Gastroesophageal sphincter (tissue), 4 donors: Measurements from ENCODE around the gene LBHD1. TPM values are rescaled to one million over a fixed set of nuclear protein-coding genes. Genes with fewer than 3 reads are reported as not detected.
A peak's percentile ranks its signal among the peaks of the same experiment; 100 is the strongest.
"Not testable (repeated sequence)": the region's sequence is repeated elsewhere in the genome, so short reads cannot be mapped to it uniquely, and the experiment has no call there.

Experiments used
- ATAC-seq: fragments of 150-250 bp; one replicate; pipeline ENCODE4 v1.9.1; 2016; ENCODE audit warnings: mild to moderate bottlenecking, moderate library complexity
- H3K27ac ChIP-seq, 4 donors: fragments of 200-600 bp; sonication (generic) in 3 of 4; 1 replicate in 3 of 4; 2 replicates in 1 of 4; pipeline ENCODE4 v1.5.1; 2016 to 2019
- H3K27me3 ChIP-seq: fragments of 200-600 bp; sonication (generic); one replicate; pipeline ENCODE4 v1.5.1; 2019
- H3K36me3 ChIP-seq, 2 donors: fragments of 200-600 bp; sonication (generic); one replicate each; pipeline ENCODE4 v1.5.1; 2019; ENCODE audit warnings: control low read depth in 1 of 2
- H3K4me1 ChIP-seq, 3 donors: fragments of 200-600 bp; sonication (generic); 1 replicate in 2 of 3; 2 replicates in 1 of 3; pipeline ENCODE4 v1.5.1; 2016 to 2019; ENCODE audit warnings: control low read depth in 2 of 3
- H3K4me3 ChIP-seq, 2 donors: fragments of 200-600 bp; sonication (generic); one replicate each; pipeline ENCODE4 v1.5.1; 2019; ENCODE audit warnings: mild to moderate bottlenecking in 1 of 2, moderate library complexity in 1 of 2
- H3K9me3 ChIP-seq, 3 donors: fragments of 200-600 bp; sonication (generic); one replicate each; pipeline ENCODE4 v1.5.1; 2017 to 2019; ENCODE audit warnings: control low read depth in 2 of 3
- CTCF ChIP-seq, 4 experiments: fragments of 200-600 bp in 2 of 4; fragments of 450-650 bp in 2 of 4; sonication (generic) in 1 of 4; IDR thresholded peaks; one replicate each; pipeline ENCODE4 v1.5.1; 2017 to 2019; ENCODE audit warnings: antibody characterized with exemption in 4 of 4, mild to moderate bottlenecking in 2 of 4, moderate library complexity in 2 of 4
- EP300 ChIP-seq: sonication (generic); formaldehyde crosslinking; IDR thresholded peaks from one replicate; pipeline ENCODE4 v1.6.1; 2017; ENCODE audit warnings: antibody characterized with exemption, mild to moderate bottlenecking
- POLR2A ChIP-seq, 2 donors: fragments of 450-650 bp; IDR thresholded peaks; one replicate each; pipeline ENCODE4 v1.6.1; 2017; ENCODE audit warnings: antibody characterized with exemption in 2 of 2, mild to moderate bottlenecking in 2 of 2, moderate library complexity in 1 of 2
- POLR2AphosphoS5 ChIP-seq: sonication (generic); formaldehyde crosslinking; IDR thresholded peaks from one replicate; pipeline ENCODE4 v1.6.1; 2017; ENCODE audit warnings: antibody characterized with exemption
- WGBS, 2 donors: methylation state at CpG; one replicate each; pipeline ENCODE4 v1.1.5; 2018; ENCODE audit warnings: low coverage in 1 of 2; 5-methylcytosine and 5-hydroxymethylcytosine counted together
- total RNA-seq, 4 donors: library from RNA; depleted of rRNA; stranded (reverse); fragments of >200 nt; gene quantifications; one replicate each; pipeline ENCODE4 v1.1.0, GENCODE V29; 2016

LBHD1 gene
- total RNA-seq, 4 donors from 2014 or later, result 1.2 to 3.9 (median 2.2) TPM

DNA sequence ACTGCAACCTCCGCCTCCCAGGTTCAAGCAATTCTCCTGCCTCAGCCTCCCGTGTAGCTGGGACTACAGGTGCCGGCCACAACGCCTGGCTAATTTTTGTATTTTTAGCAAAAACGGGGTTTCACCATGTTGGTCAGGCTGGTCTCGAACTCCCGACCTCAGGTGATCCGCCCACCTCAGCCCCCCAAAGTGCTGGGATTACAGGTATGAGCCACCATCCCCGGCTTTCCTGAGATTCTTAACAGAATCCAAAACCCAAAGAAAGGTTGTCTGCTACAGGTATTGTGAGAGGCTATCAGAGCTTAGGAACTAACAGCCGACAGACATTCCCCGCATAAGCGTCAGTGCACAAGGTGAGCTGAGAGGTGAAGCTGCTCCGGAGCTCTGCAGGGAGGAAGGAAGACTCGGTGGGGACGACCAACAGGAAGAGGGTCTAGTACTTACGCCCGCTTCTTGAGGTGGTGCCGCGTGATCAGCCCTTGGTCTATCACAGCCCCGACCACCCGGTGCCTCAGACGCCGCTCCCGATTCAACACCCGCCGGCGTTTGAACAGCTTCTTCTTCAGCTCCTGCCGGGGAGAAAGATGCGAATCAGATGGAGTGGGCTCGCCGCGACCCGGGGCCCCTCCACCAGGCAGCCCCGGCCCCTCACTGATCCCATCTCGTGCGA is 7.5 kb downstream of the LBHD1 start:
- Histone ChIP-seq H3K9me3 (no peaks in the 10 kb centered on the region), H3K4me1 (peaks cover 5 to 49% (median 19%) of the 10 kb centered on the region in 3 donors), H3K27me3 (no peaks in the 10 kb centered on the region), H3K27ac (peak overlapping the region; percentile 77 to 96 (median 94)), H3K36me3 (peaks cover 0 to 29% of the 10 kb centered on the region in 2 donors), H3K4me3 (peak overlapping the region; percentile 71 to 87)
- WGBS, 2 donors, result 6 to 17% methylated on average over 3 to 8 of the region's 36 CpGs
- TF ChIP-seq POLR2A (IDR thresholded peaks at IDR 0.05), result no peak
- no peak for TF ChIP-seq CTCF (IDR thresholded peaks at IDR 0.05)
- TF ChIP-seq EP300, result no peak
- no peak for TF ChIP-seq POLR2AphosphoS5
- peak; percentile 47 for ATAC-seq

GRCh38 chr11:62656796-62657429 is 15.2 kb downstream of the LBHD1 start:
- Histone ChIP-seq H3K36me3 (peaks cover 0 to 6% of the 10 kb centered on the region in 2 donors), H3K4me1 (peaks cover 0 to 9% (median 7%) of the 10 kb centered on the region in 3 donors), H3K27ac (no peak overlapping the region), H3K9me3 (no peaks in the 10 kb centered on the region), H3K4me3 (no peak overlapping the region), H3K27me3 (no peaks in the 10 kb centered on the region)
- no peak for ATAC-seq
- WGBS, 2 donors, result 48 to 60% methylated on average over 2 to 3 of the region's 5 CpGs
- TF ChIP-seq POLR2AphosphoS5 (no peak), POLR2A (IDR thresholded peaks at IDR 0.05) (no peak), EP300 (no peak), CTCF (IDR thresholded peaks at IDR 0.05) (no peak)

GRCh38 chr11:62654297-62654696 is 17.8 kb downstream of the LBHD1 start:
- H3K27ac ChIP-seq, result no peak overlapping the region
- no peak for TF ChIP-seq CTCF (IDR thresholded peaks at IDR 0.05)
- TF ChIP-seq POLR2A (IDR thresholded peaks at IDR 0.05), result no peak
- no peak for TF ChIP-seq EP300
- TF ChIP-seq POLR2AphosphoS5, result no peak
- no peaks in the 10 kb centered on the region for H3K27me3 ChIP-seq

GRCh38 chr11:62652161-62653006 is 19.7 kb downstream of the LBHD1 start:
- Histone ChIP-seq H3K4me3 (peak overlapping the region; percentile 48 to 78), H3K27ac (peak overlapping the region; percentile 64 to 93 (median 90)), H3K27me3 (no peaks in the 10 kb centered on the region), H3K9me3 (no peaks in the 10 kb centered on the region), H3K36me3 (peaks cover 0 to 26% of the 10 kb centered on the region in 2 donors), H3K4me1 (peaks cover 0 to 29% (median 13%) of the 10 kb centered on the region in 3 donors)
- WGBS, 2 donors, result 10 to 63% methylated on average over 2 to 9 of the region's 16 CpGs
- ATAC-seq, result no peak
- TF ChIP-seq EP300 (no peak), POLR2AphosphoS5 (no peak), POLR2A (IDR thresholded peaks at IDR 0.05) (no peak), CTCF (IDR thresholded peaks at IDR 0.05) (no peak)

More at GRCh38 chr11:62654297-62654696, 17.8 kb downstream of the LBHD1 start:
- ATAC-seq, result no peak
- Histone ChIP-seq H3K9me3 (no peaks in the 10 kb centered on the region), H3K4me3 (no peak overlapping the region), H3K36me3 (peaks cover 0 to 7% of the 10 kb centered on the region in 2 donors), H3K4me1 (peaks cover 0 to 22% (median 13%) of the 10 kb centered on the region in 3 donors)
- WGBS, 2 donors, result 84 to 91% methylated on average over 7 to 10 of the region's 11 CpGs

GRCh38 chr11:62650283-62650682 is 21.8 kb downstream of the LBHD1 start:
- H3K9me3 ChIP-seq, H3K27ac ChIP-seq, H3K4me3 ChIP-seq, H3K27me3 ChIP-seq, ATAC-seq: not testable (repeated sequence)
- peaks cover 2 to 44% (median 23%) of the 10 kb centered on the region in 3 donors for H3K4me1 ChIP-seq
- 92 to 94% methylated on average over 2 to 12 of the region's 12 CpGs for WGBS, 2 donors
- H3K36me3 ChIP-seq, result peaks cover 0 to 27% of the 10 kb centered on the region in 2 donors
